ENCODE data around the gene TICAM1. TPM values are rescaled to one million over a fixed set of nuclear protein-coding genes. Genes with fewer than 3 reads are reported as not detected.
A peak's percentile ranks its signal among the peaks of the same experiment; 100 is the strongest.

TICAM1 gene
- total and polyA plus RNA-seq, 2 of the 13 experiments (the other 11 are each of a cell fraction or from before 2014, with no cell fraction given) = 0.33 to 0.95 TPM

DNA sequence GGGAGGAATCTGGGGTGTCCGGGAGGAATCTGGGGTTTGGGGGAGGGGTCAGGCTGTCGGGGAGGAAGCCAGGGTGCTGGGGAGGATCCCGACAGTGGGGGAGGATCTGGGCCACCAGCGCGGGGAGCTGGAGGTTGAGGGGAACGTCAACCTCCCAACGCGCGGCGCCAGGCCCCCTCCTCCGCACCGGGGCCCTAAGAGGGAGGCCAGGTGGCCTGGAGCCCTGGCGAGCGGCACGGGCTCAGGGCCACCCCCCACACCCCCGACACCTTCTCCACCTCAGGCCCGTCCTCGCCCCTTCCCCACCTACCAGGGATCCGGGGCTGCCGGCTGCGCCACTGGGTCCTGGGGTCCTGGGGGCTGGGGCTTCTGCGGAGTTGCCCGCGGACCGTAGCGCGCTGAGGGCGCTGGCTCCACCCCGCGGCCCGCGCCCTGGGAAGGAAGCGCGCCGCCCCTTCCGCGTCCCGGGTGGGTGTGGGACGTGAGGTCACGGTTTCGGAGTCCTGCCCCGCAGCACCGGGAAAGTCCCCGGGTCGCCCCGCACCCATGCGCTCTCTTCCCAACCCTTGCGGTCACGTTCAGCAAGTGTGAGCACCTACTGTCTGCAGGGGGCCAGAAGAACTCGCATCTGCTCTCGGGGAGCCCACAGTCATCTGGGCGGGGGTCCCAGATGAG is at the start of gene TICAM1 (continued):
- TF ChIP-seq ZMYM4 (CRISPR knock-in tag; IDR thresholded peaks at IDR 0.05) (peak; percentile 53), ZMYM3 (CRISPR knock-in tag; IDR thresholded peaks at IDR 0.05) (peak; percentile 45; the same call in 1 of the 2 replicates), ARNT (IDR thresholded peaks at IDR 0.05) (no peak), SALL1 (CRISPR knock-in tag; IDR thresholded peaks at IDR 0.05) (peak; percentile 68), HNRNPUL1 (IDR thresholded peaks at IDR 0.05; ENCODE audit: low read depth, low read length) (no peak), ZNF879 (CRISPR knock-in tag; IDR thresholded peaks at IDR 0.05) (no peak), ZSCAN20 (CRISPR knock-in tag; IDR thresholded peaks at IDR 0.05; ENCODE audit: borderline replicate concordance) (no peak), ZNF749 (CRISPR knock-in tag; IDR thresholded peaks at IDR 0.05; ENCODE audit: borderline replicate concordance) (peak; percentile 30; the same call in 1 of the 2 replicates), ZNF556 (CRISPR knock-in tag; IDR thresholded peaks at IDR 0.05; ENCODE audit: borderline replicate concordance) (peak; percentile 82; the same call in 1 of the 2 replicates), RARA (CRISPR knock-in tag; IDR thresholded peaks at IDR 0.05) (peak; percentile 27; the same call in 1 of the 2 replicates), ZNF274 (CRISPR knock-in tag; IDR thresholded peaks at IDR 0.05) (peak; percentile 29; the same call in 1 of the 2 replicates), MED8 (CRISPR knock-in tag; IDR thresholded peaks at IDR 0.05; ENCODE audit: insufficient replicate concordance) (peak; percentile 27), TFDP2 (CRISPR knock-in tag; IDR thresholded peaks at IDR 0.05) (0 out of 2 replicates have a peak, but pooled peaks have one; percentile 14), HES4 (CRISPR knock-in tag; IDR thresholded peaks at IDR 0.05; ENCODE audit: borderline replicate concordance) (0 out of 2 replicates have a peak, but pooled peaks have one; percentile 55), ZNF446 (CRISPR knock-in tag; IDR thresholded peaks at IDR 0.05) (peak; percentile 68; the same call in 1 of the 2 replicates), GTF2F1 (IDR thresholded peaks at IDR 0.05; ENCODE audit: low read length) (no peak), RBFOX2 (IDR thresholded peaks at IDR 0.05; ENCODE audit: low read depth, low read length) (peak; percentile 84), PCBP1 (IDR thresholded peaks at IDR 0.05; ENCODE audit: borderline replicate concordance, low read depth, low read length) (0 out of 2 replicates have a peak, but pooled peaks have one; percentile 44), IRX3 (CRISPR knock-in tag; IDR thresholded peaks at IDR 0.05; ENCODE audit: borderline replicate concordance, low read depth) (no peak), ZNF501 (CRISPR knock-in tag; IDR thresholded peaks at IDR 0.05) (peak; percentile 66; the same call in 1 of the 2 replicates), ZFX (CRISPR knock-in tag; IDR thresholded peaks at IDR 0.05; ENCODE audit: low read depth) (peak; percentile 75), NRL (CRISPR knock-in tag; IDR thresholded peaks at IDR 0.05; ENCODE audit: borderline replicate concordance) (peak; percentile 62; the same call in 1 of the 2 replicates), ZNF644 (CRISPR knock-in tag; IDR thresholded peaks at IDR 0.05; ENCODE audit: low read depth) (no peak), DRAP1 (CRISPR knock-in tag; IDR thresholded peaks at IDR 0.05) (peak; percentile 33; the same call in 1 of the 2 replicates), ZNF547 (CRISPR knock-in tag; IDR thresholded peaks at IDR 0.05) (peak; percentile 73)
- TF ChIP-seq, protein P1, sequence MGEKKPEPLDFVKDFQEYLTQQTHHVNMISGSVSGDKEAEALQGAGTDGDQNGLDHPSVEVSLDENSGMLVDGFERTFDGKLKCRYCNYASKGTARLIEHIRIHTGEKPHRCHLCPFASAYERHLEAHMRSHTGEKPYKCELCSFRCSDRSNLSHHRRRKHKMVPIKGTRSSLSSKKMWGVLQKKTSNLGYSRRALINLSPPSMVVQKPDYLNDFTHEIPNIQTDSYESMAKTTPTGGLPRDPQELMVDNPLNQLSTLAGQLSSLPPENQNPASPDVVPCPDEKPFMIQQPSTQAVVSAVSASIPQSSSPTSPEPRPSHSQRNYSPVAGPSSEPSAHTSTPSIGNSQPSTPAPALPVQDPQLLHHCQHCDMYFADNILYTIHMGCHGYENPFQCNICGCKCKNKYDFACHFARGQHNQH (CRISPR knock-in tag; IDR thresholded peaks at IDR 0.05) = peak; percentile 37; the same call in 1 of the 2 replicates
- TF ChIP-seq, protein P2, sequence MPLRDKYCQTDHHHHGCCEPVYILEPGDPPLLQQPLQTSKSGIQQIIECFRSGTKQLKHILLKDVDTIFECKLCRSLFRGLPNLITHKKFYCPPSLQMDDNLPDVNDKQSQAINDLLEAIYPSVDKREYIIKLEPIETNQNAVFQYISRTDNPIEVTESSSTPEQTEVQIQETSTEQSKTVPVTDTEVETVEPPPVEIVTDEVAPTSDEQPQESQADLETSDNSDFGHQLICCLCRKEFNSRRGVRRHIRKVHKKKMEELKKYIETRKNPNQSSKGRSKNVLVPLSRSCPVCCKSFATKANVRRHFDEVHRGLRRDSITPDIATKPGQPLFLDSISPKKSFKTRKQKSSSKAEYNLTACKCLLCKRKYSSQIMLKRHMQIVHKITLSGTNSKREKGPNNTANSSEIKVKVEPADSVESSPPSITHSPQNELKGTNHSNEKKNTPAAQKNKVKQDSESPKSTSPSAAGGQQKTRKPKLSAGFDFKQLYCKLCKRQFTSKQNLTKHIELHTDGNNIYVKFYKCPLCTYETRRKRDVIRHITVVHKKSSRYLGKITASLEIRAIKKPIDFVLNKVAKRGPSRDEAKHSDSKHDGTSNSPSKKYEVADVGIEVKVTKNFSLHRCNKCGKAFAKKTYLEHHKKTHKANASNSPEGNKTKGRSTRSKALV (CRISPR knock-in tag; IDR thresholded peaks at IDR 0.05) = 0 out of 2 replicates have a peak, but pooled peaks have one; percentile 33

All from HepG2 (cell line).